Astrocyte (in vitro differentiated cells and primary cell): ENCODE data around the gene PITPNB.

Source experiments
- EZH2 ChIP-seq: IDR thresholded peaks from 2 replicates; pipeline ENCODE4 v1.6.1; 2012; ENCODE audit warnings: mild to moderate bottlenecking, low read length, inconsistent platforms; ENCODE audit not compliant: insufficient read depth
- TF ChIP-seq, protein P1 (sequence below): IDR thresholded peaks from 2 replicates; pipeline ENCODE4 v1.5.1; 2011; ENCODE audit warnings: low read depth, mild to moderate bottlenecking, inconsistent platforms, low read length, moderate library complexity; ENCODE audit not compliant: insufficient read depth

DNA sequence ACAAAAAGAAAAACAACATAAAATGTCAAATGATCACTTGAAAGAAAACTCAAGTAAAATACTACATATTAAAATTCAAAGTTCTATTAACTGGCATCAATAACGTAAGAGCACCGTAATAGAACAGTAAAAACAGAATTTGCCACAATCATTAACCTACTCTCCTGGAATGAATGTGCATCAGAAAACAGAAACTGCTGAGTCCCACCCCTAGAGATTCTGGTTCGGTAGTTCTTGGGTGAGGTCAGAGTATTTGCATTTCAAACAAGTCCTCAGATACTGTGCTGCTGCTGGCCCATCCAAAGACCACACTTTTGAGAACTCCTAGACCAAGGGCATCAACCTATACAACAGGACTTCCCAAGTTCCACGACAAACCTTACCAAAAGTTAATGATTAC, 23.5 kb downstream of the PITPNB start:
- TF ChIP-seq, protein P1, sequence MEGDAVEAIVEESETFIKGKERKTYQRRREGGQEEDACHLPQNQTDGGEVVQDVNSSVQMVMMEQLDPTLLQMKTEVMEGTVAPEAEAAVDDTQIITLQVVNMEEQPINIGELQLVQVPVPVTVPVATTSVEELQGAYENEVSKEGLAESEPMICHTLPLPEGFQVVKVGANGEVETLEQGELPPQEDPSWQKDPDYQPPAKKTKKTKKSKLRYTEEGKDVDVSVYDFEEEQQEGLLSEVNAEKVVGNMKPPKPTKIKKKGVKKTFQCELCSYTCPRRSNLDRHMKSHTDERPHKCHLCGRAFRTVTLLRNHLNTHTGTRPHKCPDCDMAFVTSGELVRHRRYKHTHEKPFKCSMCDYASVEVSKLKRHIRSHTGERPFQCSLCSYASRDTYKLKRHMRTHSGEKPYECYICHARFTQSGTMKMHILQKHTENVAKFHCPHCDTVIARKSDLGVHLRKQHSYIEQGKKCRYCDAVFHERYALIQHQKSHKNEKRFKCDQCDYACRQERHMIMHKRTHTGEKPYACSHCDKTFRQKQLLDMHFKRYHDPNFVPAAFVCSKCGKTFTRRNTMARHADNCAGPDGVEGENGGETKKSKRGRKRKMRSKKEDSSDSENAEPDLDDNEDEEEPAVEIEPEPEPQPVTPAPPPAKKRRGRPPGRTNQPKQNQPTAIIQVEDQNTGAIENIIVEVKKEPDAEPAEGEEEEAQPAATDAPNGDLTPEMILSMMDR = no peak
- TF ChIP-seq EZH2 = no peak
